HG03039 (cell line): Measurements from ENCODE around the gene IL1RAPL1.

Experiments
- ATAC-seq: cut with Tn5 transposase; IDR thresholded peaks from one replicate; pipeline ENCODE4 v1.9.1; 2021; ENCODE audit warnings: mild to moderate bottlenecking, moderate library complexity; ENCODE audit not compliant: unreplicated experiment

IL1RAPL1 gene

GRCh38 chrX:28960063-28960462 lies 372.8 kb downstream of the IL1RAPL1 start:
- no peak for ATAC-seq

- ATAC-seq, result no peak
Measured at GRCh38 chrX:28966331-28966730, 379.1 kb downstream of the IL1RAPL1 start.

- ATAC-seq, result no peak
Measured at GRCh38 chrX:28969126-28969525, 381.9 kb downstream of the IL1RAPL1 start.

- no peak for ATAC-seq
Measured at GRCh38 chrX:28979877-28980276, 392.6 kb downstream of the IL1RAPL1 start.

GRCh38 chrX:28981952-28982351 lies 394.7 kb downstream of the IL1RAPL1 start:
- no peak for ATAC-seq

GRCh38 chrX:28988246-28988645 lies 401.0 kb downstream of the IL1RAPL1 start:
- ATAC-seq, result no peak

- no peak for ATAC-seq
Measured at GRCh38 chrX:28997706-28998463, 410.6 kb downstream of the IL1RAPL1 start.

- ATAC-seq, result no peak
Measured at GRCh38 chrX:28998609-28999135, 411.4 kb downstream of the IL1RAPL1 start.

- ATAC-seq, result no peak
Measured at GRCh38 chrX:29012867-29013266, 425.6 kb downstream of the IL1RAPL1 start.

- ATAC-seq, result no peak
Measured at GRCh38 chrX:29023207-29023606, 436.0 kb downstream of the IL1RAPL1 start.

- ATAC-seq, result no peak
Measured at GRCh38 chrX:29024871-29025270, 437.6 kb downstream of the IL1RAPL1 start.

- ATAC-seq, result no peak
Measured at GRCh38 chrX:29039501-29039900, 452.3 kb downstream of the IL1RAPL1 start.

GRCh38 chrX:29040160-29040559 lies 452.9 kb downstream of the IL1RAPL1 start:
- no peak for ATAC-seq

GRCh38 chrX:29042341-29042740 lies 455.1 kb downstream of the IL1RAPL1 start:
- ATAC-seq, result no peak

GRCh38 chrX:29043746-29044145 lies 456.5 kb downstream of the IL1RAPL1 start:
- no peak for ATAC-seq

GRCh38 chrX:29044423-29045184 lies 457.4 kb downstream of the IL1RAPL1 start:
- no peak for ATAC-seq

- ATAC-seq, result no peak
Measured at GRCh38 chrX:29065477-29065876, 478.2 kb downstream of the IL1RAPL1 start.

- no peak for ATAC-seq
Measured at GRCh38 chrX:29066516-29066915, 479.3 kb downstream of the IL1RAPL1 start.

GRCh38 chrX:29067351-29067750 lies 480.1 kb downstream of the IL1RAPL1 start:
- no peak for ATAC-seq

- ATAC-seq, result no peak
Measured at GRCh38 chrX:29071525-29072320, 484.5 kb downstream of the IL1RAPL1 start.

GRCh38 chrX:29082558-29082957 lies 495.3 kb downstream of the IL1RAPL1 start:
- no peak for ATAC-seq
